ENCODE data around the gene TAS2R60.
"Not testable (repeated sequence)": the region's sequence is repeated elsewhere in the genome, so short reads cannot be mapped to it uniquely, and the experiment has no call there.

DNA sequence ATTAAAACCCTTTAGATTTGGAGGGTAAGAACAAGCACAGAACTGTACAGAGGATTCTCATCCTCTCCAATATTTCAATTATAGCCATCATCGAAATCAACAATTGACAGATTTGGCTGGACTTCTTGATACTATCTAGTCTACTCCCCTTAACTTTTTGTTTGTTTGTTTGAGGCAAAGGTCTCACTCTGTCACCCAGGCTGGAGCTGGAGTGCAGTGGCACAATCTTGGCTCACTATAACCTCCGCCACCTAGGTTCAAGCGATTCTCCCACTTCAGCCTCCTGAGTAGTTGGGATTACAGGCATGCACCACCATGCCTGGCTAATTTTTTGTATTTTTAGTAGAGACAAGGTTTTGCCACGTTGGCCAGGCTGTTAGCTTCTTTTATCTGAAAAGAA, 41.0 kb upstream of the TAS2R60 start:
- TF ChIP-seq, protein P1, sequence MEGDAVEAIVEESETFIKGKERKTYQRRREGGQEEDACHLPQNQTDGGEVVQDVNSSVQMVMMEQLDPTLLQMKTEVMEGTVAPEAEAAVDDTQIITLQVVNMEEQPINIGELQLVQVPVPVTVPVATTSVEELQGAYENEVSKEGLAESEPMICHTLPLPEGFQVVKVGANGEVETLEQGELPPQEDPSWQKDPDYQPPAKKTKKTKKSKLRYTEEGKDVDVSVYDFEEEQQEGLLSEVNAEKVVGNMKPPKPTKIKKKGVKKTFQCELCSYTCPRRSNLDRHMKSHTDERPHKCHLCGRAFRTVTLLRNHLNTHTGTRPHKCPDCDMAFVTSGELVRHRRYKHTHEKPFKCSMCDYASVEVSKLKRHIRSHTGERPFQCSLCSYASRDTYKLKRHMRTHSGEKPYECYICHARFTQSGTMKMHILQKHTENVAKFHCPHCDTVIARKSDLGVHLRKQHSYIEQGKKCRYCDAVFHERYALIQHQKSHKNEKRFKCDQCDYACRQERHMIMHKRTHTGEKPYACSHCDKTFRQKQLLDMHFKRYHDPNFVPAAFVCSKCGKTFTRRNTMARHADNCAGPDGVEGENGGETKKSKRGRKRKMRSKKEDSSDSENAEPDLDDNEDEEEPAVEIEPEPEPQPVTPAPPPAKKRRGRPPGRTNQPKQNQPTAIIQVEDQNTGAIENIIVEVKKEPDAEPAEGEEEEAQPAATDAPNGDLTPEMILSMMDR (IDR thresholded peaks at IDR 0.05) = not testable (repeated sequence)
- not testable (repeated sequence) for TF ChIP-seq POLR2A (IDR thresholded peaks at IDR 0.05)

All from testis (tissue), 2 donors.